PC-3 (cell line): ENCODE data around the gene RHBDL2. TPM values are rescaled to one million over a fixed set of nuclear protein-coding genes. Genes with fewer than 3 reads are reported as not detected.

Experiments
- ATAC-seq: fragments of 200-7000 bp; cut with Tn5 transposase; 2 replicates; pipeline ENCODE4 v1.9.1; 2020; ENCODE audit warnings: mild to moderate bottlenecking, moderate library complexity
- BruUV-seq: library from RNA; stranded (reverse); fragments of 400-500 nt; replicated peaks from 2 replicates; lab custom pipeline; 2021; lab: Mats Ljungman, UMichigan
- CTCF ChIA-PET: fragments of 300-600 bp; sonication (Branson Sonifier 250); formaldehyde crosslinking; loops from one replicate; lab custom pipeline; 2022; ENCODE audit warnings: antibody characterized with exemption; lab: Charles Lee
- POLR2A ChIA-PET: fragments of 300-600 bp; sonication (Branson Sonifier 250); formaldehyde crosslinking; loops from one replicate; lab custom pipeline; 2022; ENCODE audit warnings: antibody characterized with exemption; ENCODE audit not compliant: unreplicated experiment; lab: Charles Lee
- DNase-seq: peaks from one replicate; pipeline ENCODE4 v3.0.0-alpha.2; 2015
- H2AFZ ChIP-seq: fragments of 300-600 bp; sonication (generic); 2 replicates; pipeline ENCODE4 v1.6.0; 2016; ENCODE audit warnings: antibody characterized with exemption, low read length
- H3F3A ChIP-seq: fragments of 300-600 bp; sonication (generic); one replicate; pipeline ENCODE4 v1.6.0; 2017; ENCODE audit warnings: antibody characterized with exemption, low read length, control low read depth, mild to moderate bottlenecking; ENCODE audit not compliant: unreplicated experiment
- H3K27ac ChIP-seq: fragments of 300-600 bp; sonication (generic); 2 replicates; pipeline ENCODE4 v1.5.1; 2016; ENCODE audit warnings: mild to moderate bottlenecking, low read length
- H3K27me3 ChIP-seq: fragments of 300-600 bp; sonication (generic); 2 replicates; pipeline ENCODE4 v1.6.1; 2016; ENCODE audit warnings: low read length, mixed read lengths
- H3K36me3 ChIP-seq: fragments of 300-600 bp; sonication (generic); 2 replicates; pipeline ENCODE4 v1.6.1; 2016; ENCODE audit warnings: low read depth, mixed run types, low read length, mixed read lengths
- H3K4me1 ChIP-seq: fragments of 300-600 bp; sonication (generic); 2 replicates; pipeline ENCODE4 v1.5.1; 2016; ENCODE audit warnings: low read length; ENCODE audit not compliant: insufficient read depth
- H3K4me2 ChIP-seq: fragments of 300-600 bp; sonication (generic); 2 replicates; pipeline ENCODE4 v1.6.0; 2016; ENCODE audit warnings: low read length
- H3K4me3 ChIP-seq: fragments of 300-600 bp; sonication (generic); 2 replicates; pipeline ENCODE4 v1.5.1; 2016; ENCODE audit warnings: mild to moderate bottlenecking, low read length, mixed read lengths
- H3K79me2 ChIP-seq: fragments of 300-600 bp; sonication (generic); 2 replicates; pipeline ENCODE4 v1.6.1; 2017; ENCODE audit warnings: low read length, mixed read lengths
- H3K9ac ChIP-seq: fragments of 300-600 bp; sonication (generic); 2 replicates; pipeline ENCODE4 v1.6.0; 2016; ENCODE audit warnings: mild to moderate bottlenecking, low read length
- H3K9me2 ChIP-seq: fragments of 300-600 bp; sonication (generic); replicated peaks from 2 replicates; pipeline ENCODE4 v1.6.1; 2016; ENCODE audit warnings: mixed run types, low read length, mixed read lengths
- H3K9me3 ChIP-seq: fragments of 300-600 bp; sonication (generic); 2 replicates; pipeline ENCODE4 v1.6.1; 2016; ENCODE audit warnings: low read length, mixed read lengths
- H4K20me1 ChIP-seq: fragments of 300-600 bp; sonication (generic); 2 replicates; pipeline ENCODE4 v1.6.1; 2016; ENCODE audit warnings: low read length, mixed read lengths
- EZH2 ChIP-seq: fragments of 300-600 bp; sonication (generic); IDR thresholded peaks from one replicate; pipeline ENCODE4 v1.6.1; 2017; ENCODE audit warnings: antibody characterized with exemption, mild to moderate bottlenecking, low read length; ENCODE audit not compliant: unreplicated experiment
- EZH2phosphoT487 ChIP-seq: fragments of 300-600 bp; sonication (generic); IDR thresholded peaks from 2 replicates; pipeline ENCODE4 v1.6.1; 2018; ENCODE audit warnings: mild to moderate bottlenecking, antibody characterized with exemption, low read length, borderline replicate concordance
- intact Hi-C: fragments of 100-400 bp; cut with micrococcal nuclease; formaldehyde crosslinking; loops from 2 replicates; pipeline ENCODE4 v1.9.0; 2023
- total RNA-seq: library from RNA; depleted of rRNA; stranded (reverse); fragments of >200 nt; gene quantifications from 2 replicates; pipeline ENCODE4 v1.2.3, GENCODE V29; 2014
- TF ChIP-seq, protein P1 (sequence below): fragments of 300-600 bp; sonication (generic); conservative IDR thresholded peaks from 2 replicates; pipeline ENCODE4 v1.5.1; 2017; ENCODE audit warnings: antibody characterized with exemption, low read depth, mild to moderate bottlenecking, low read length

The RHBDL2 gene
- total RNA-seq, 1 experiment from 2014 or later, result 3.6 TPM

- ChIA-PET POLR2A (no interaction called here), CTCF (no interaction called here)
- TF ChIP-seq, protein P1, sequence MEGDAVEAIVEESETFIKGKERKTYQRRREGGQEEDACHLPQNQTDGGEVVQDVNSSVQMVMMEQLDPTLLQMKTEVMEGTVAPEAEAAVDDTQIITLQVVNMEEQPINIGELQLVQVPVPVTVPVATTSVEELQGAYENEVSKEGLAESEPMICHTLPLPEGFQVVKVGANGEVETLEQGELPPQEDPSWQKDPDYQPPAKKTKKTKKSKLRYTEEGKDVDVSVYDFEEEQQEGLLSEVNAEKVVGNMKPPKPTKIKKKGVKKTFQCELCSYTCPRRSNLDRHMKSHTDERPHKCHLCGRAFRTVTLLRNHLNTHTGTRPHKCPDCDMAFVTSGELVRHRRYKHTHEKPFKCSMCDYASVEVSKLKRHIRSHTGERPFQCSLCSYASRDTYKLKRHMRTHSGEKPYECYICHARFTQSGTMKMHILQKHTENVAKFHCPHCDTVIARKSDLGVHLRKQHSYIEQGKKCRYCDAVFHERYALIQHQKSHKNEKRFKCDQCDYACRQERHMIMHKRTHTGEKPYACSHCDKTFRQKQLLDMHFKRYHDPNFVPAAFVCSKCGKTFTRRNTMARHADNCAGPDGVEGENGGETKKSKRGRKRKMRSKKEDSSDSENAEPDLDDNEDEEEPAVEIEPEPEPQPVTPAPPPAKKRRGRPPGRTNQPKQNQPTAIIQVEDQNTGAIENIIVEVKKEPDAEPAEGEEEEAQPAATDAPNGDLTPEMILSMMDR, result no peak
- DNase-seq (no peak), ATAC-seq (no peak)
- no peak overlapping the region for H3K4me2 ChIP-seq
- H3K9me3 ChIP-seq, result no peaks in the 10 kb centered on the region
- no peaks in the 10 kb centered on the region for H3F3A ChIP-seq
- no peaks in the 10 kb centered on the region for H4K20me1 ChIP-seq
- H3K27me3 ChIP-seq, result no peaks in the 10 kb centered on the region
- intact Hi-C loops, result no loop called here
- no peaks in the 10 kb centered on the region for H3K9me2 ChIP-seq
- BruUV-seq, result no TSS peak
- H3K36me3 ChIP-seq, result no peaks in the 10 kb centered on the region
- no peak overlapping the region for H3K4me3 ChIP-seq
- H3K27ac ChIP-seq, result no peak overlapping the region
- no peak overlapping the region for H2AFZ ChIP-seq
- no peak overlapping the region for H3K9ac ChIP-seq
- no peaks in the 10 kb centered on the region for H3K79me2 ChIP-seq
- no peaks in the 10 kb centered on the region for H3K4me1 ChIP-seq
These were observed 12.2 kb downstream of the RHBDL2 start for GRCh38 chr1:38929476-38929875.

DNA sequence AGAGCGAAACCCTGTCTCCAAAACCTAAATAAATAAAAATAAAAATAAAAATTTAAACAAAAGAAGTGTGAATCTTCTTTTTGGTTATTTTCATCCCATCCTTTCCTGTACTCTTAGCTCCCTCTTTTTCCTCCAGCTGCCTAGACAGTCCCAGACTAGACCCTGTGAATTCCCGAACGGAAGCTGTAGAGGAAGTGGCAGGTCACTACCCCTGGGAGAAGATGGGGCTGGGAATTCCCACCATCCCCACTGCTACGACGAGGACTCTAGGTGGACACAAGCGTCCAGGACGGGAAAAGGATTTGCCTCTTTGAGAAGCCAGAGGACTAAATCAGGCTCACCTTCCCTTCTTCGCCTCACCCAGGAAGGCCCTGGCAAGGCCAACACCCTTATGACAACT, 12.6 kb downstream of the RHBDL2 start:
- POLR2A ChIA-PET, result no interaction called here
- Histone ChIP-seq H3K4me3 (no peak overlapping the region), H3K9me2 (no peaks in the 10 kb centered on the region), H3K27me3 (no peaks in the 10 kb centered on the region), H3K9ac (no peak overlapping the region), H3K9me3 (no peaks in the 10 kb centered on the region), H3F3A (no peaks in the 10 kb centered on the region), H2AFZ (no peak overlapping the region), H3K4me1 (no peaks in the 10 kb centered on the region), H3K36me3 (no peaks in the 10 kb centered on the region), H3K27ac (no peak overlapping the region), H3K4me2 (no peak overlapping the region), H3K79me2 (no peaks in the 10 kb centered on the region), H4K20me1 (no peaks in the 10 kb centered on the region)
- CTCF ChIA-PET, result no interaction called here
- intact Hi-C loops, result no loop called here
- DNase-seq, result no peak
- BruUV-seq, result no TSS peak
- TF ChIP-seq EZH2phosphoT487, result no peak
- TF ChIP-seq, protein P1, result no peak
- ATAC-seq, result no peak

- H3K9me2 ChIP-seq, result no peaks in the 10 kb centered on the region
- H3K27ac ChIP-seq, result no peak overlapping the region
- H3K4me2 ChIP-seq, result no peak overlapping the region
- ChIA-PET CTCF (no interaction called here), POLR2A (no interaction called here)
- no peak for DNase-seq
- H3K36me3 ChIP-seq, result no peaks in the 10 kb centered on the region
- no TSS peak for BruUV-seq
- ATAC-seq, result no peak
- H4K20me1 ChIP-seq, result no peaks in the 10 kb centered on the region
- H3K4me1 ChIP-seq, result peaks cover 7% of the 10 kb centered on the region
- TF ChIP-seq EZH2 (no peak), EZH2phosphoT487 (no peak)
- TF ChIP-seq, protein P1, result no peak
- H3K79me2 ChIP-seq, result no peaks in the 10 kb centered on the region
- H3K27me3 ChIP-seq, result no peaks in the 10 kb centered on the region
- no peak overlapping the region for H2AFZ ChIP-seq
- H3K4me3 ChIP-seq, result no peak overlapping the region
- H3K9me3 ChIP-seq, result no peaks in the 10 kb centered on the region
- H3K9ac ChIP-seq, result no peak overlapping the region
- intact Hi-C loops, result no loop called here
- no peaks in the 10 kb centered on the region for H3F3A ChIP-seq
These were observed 15.5 kb downstream of the RHBDL2 start for GRCh38 chr1:38926091-38926490.
